Measurements from ENCODE around the gene CA5A. TPM values are rescaled to one million over a fixed set of nuclear protein-coding genes. Genes with fewer than 3 reads are reported as not detected.
A peak's percentile ranks its signal among the peaks of the same experiment; 100 is the strongest.

Gene CA5A
- total RNA-seq, 1 experiment from 2014 or later = not detected

GRCh38 chr16:87854907-87855683 is 81.2 kb downstream of the CA5A start:
- no peak overlapping the region for H3K4me3 Mint-ChIP-seq (ENCODE audit: unreplicated experiment)
- H3K36me3 Mint-ChIP-seq (ENCODE audit: insufficient read depth, unreplicated experiment) = peaks cover 86% of the 10 kb centered on the region
- BruUV-seq (replicated peaks) = no TSS peak
- CTCF ChIA-PET = interaction anchor here (0.9 to 2.9 kb wide), 2 partner anchors 16 to 76 kb away, joined by 3 to 14 read pairs; no protein-coding TSS in a partner anchor
- intact Hi-C loops (cut with micrococcal nuclease) = loop anchor here (5.0 kb wide), 2 partner anchors 48 to 78 kb away; no protein-coding TSS in a partner anchor
- TF ChIP-seq CTCF (IDR thresholded peaks at IDR 0.05; ENCODE audit: unreplicated experiment) = no peak
- H3K27me3 Mint-ChIP-seq (ENCODE audit: insufficient read depth, unreplicated experiment) = no peaks in the 10 kb centered on the region
- H3K4me1 Mint-ChIP-seq (ENCODE audit: insufficient read depth, unreplicated experiment) = peaks cover 37% of the 10 kb centered on the region
- DNase-seq (ENCODE audit: unreplicated experiment) = no peak
- no peaks in the 10 kb centered on the region for H3K9me3 Mint-ChIP-seq (ENCODE audit: unreplicated experiment)
- POLR2A ChIA-PET = interaction anchor here (0.6 to 14.0 kb wide), 5 partner anchors 12 to 1636 kb away, joined by 3 to 220 read pairs (median 3); partner anchors contain the start of gene SLC7A5
- peak overlapping the region; percentile 83 for H3K27ac Mint-ChIP-seq (ENCODE audit: low read depth, unreplicated experiment)

- no peaks in the 10 kb centered on the region for H3K9me3 Mint-ChIP-seq (ENCODE audit: unreplicated experiment)
- TF ChIP-seq CTCF (IDR thresholded peaks at IDR 0.05; ENCODE audit: unreplicated experiment) = no peak
- peaks cover 88% of the 10 kb centered on the region for H3K36me3 Mint-ChIP-seq (ENCODE audit: insufficient read depth, unreplicated experiment)
- H3K4me3 Mint-ChIP-seq (ENCODE audit: unreplicated experiment) = peak overlapping the region; percentile 52
- H3K27ac Mint-ChIP-seq (ENCODE audit: low read depth, unreplicated experiment) = peak overlapping the region; percentile 83
- POLR2A ChIA-PET = interaction anchor here (0.6 to 14.0 kb wide), 9 partner anchors 12 to 1637 kb away, joined by 3 to 220 read pairs (median 5); partner anchors contain the start of gene SLC7A5
- H3K27me3 Mint-ChIP-seq (ENCODE audit: insufficient read depth, unreplicated experiment) = no peaks in the 10 kb centered on the region
- BruUV-seq (replicated peaks) = TSS peak; percentile 94
- CTCF ChIA-PET = interaction anchor here (0.9 to 2.9 kb wide), 3 partner anchors 11 to 75 kb away, joined by 3 to 14 read pairs (median 14); no protein-coding TSS in a partner anchor
- intact Hi-C loops (cut with micrococcal nuclease) = loop anchor here (5.0 kb wide), 2 partner anchors 47 to 77 kb away; no protein-coding TSS in a partner anchor
- peak; percentile 61 for DNase-seq (ENCODE audit: unreplicated experiment)
- H3K4me1 Mint-ChIP-seq (ENCODE audit: insufficient read depth, unreplicated experiment) = peaks cover 36% of the 10 kb centered on the region
Measured at GRCh38 chr16:87854053-87854906, 82.0 kb downstream of the CA5A start.

GRCh38 chr16:87853411-87854052 is 82.8 kb downstream of the CA5A start:
- Mint-ChIP-seq H3K36me3 (ENCODE audit: insufficient read depth, unreplicated experiment) (peaks cover 90% of the 10 kb centered on the region), H3K4me1 (ENCODE audit: insufficient read depth, unreplicated experiment) (peaks cover 36% of the 10 kb centered on the region), H3K27me3 (ENCODE audit: insufficient read depth, unreplicated experiment) (no peaks in the 10 kb centered on the region), H3K4me3 (ENCODE audit: unreplicated experiment) (peak overlapping the region; percentile 52), H3K9me3 (ENCODE audit: unreplicated experiment) (no peaks in the 10 kb centered on the region), H3K27ac (ENCODE audit: low read depth, unreplicated experiment) (peak overlapping the region; percentile 83)
- ChIA-PET POLR2A (interaction anchor here (0.7 to 14.0 kb wide), 13 partner anchors 11 to 97 kb away, joined by 3 to 220 read pairs (median 4); partner anchors contain the start of genes BANP and SLC7A5), CTCF (interaction anchor here (0.8 to 1.7 kb wide), 5 partner anchors 12 to 74 kb away, joined by 3 to 14 read pairs (median 9); no protein-coding TSS in a partner anchor)
- no TSS peak for BruUV-seq (replicated peaks)
- TF ChIP-seq CTCF (IDR thresholded peaks at IDR 0.05; ENCODE audit: unreplicated experiment) = no peak
- intact Hi-C loops (cut with micrococcal nuclease) = loop anchor here (5.0 kb wide), 2 partner anchors 46 to 76 kb away; no protein-coding TSS in a partner anchor
- DNase-seq (ENCODE audit: unreplicated experiment) = peak; percentile 96

Measured in MCF 10A (cell line).